GM11168 (cell line): ENCODE measurements around the gene STX16.

Experiments
- in situ Hi-C: fragments of 300-500 bp; cut with MboI; formaldehyde crosslinking; loops from one replicate; pipeline ENCODE4 v1.12.0; 2022; ENCODE audit warnings: low sequenced_read_pairs; ENCODE audit not compliant: unreplicated experiment

Gene STX16

GRCh38 chr20:58651946-58652605 lies 993 bp downstream of the STX16 start:
- in situ Hi-C loops: loop anchor here (25.0 kb wide), 1 partner anchor 415 kb away; the partner anchor contains the start of gene ANKRD60

GRCh38 chr20:58652606-58653294 lies 1.7 kb downstream of the STX16 start:
- in situ Hi-C loops: loop anchor here (25.0 kb wide), 1 partner anchor 415 kb away; the partner anchor contains the start of gene ANKRD60

DNA sequence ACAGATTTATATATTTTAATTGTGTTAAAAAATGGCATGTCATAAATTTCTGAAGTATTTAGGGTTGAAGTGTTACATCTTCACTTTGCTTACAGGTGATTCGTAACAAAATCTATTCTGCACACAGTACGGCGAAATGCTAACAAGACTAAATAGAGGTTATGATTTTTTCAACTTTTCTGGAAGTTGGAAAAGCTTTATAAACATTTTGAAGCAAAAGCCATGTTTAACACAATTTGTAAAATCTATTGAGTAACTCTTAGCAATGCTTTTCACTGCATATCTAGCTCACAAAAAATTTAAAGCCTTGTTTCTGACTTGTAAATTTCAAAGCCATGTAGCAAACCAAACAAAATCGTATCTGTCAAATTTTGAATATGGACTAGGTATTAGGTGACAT lies 3.3 kb downstream of the STX16 start:
- in situ Hi-C loops: loop anchor here (25.0 kb wide), 1 partner anchor 417 kb away; the partner anchor contains the start of gene ANKRD60

DNA sequence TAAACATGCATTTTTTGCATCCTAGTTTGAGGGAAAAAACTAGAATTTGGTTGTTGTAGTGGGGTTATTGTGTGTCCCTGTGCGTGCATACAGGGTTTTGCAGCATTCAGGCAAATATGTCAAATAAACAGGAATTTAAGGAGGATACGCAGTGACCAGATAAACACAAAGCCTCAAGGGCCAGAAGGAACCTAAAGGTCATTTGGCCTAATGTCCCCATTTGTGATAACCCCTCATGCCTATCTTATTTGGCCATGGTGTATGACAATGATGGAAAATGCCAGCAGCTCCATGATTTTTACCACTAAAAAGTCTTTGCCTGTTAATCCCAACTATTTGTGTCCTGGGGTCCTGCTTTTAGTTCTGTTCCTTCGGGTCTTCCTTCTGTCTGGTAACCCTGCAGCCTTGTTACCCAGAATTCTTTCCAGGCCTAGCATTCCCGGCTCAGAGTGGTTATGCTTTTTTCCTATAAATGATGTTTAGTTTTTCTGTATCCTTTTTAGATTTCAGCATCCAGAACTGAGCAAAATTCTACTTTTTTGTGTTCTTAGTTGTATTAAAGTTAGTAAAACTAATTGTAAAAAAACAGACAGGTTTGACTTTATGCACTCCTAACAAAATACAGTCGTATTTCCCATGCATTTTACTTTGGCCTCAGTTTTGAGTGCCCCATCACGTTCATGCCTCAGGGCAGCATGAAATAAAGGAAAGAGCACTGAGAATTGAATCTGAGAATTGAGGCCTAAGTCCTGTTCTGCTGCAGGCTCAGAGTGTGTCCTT lies 4.4 kb downstream of the STX16 start:
- in situ Hi-C loops: loop anchor here (25.0 kb wide), 1 partner anchor 418 kb away; the partner anchor contains the start of gene ANKRD60

- in situ Hi-C loops: loop anchor here (25.0 kb wide), 1 partner anchor 420 kb away; the partner anchor contains the start of gene ANKRD60
These were observed 5.7 kb downstream of the STX16 start for GRCh38 chr20:58656831-58657230.

DNA sequence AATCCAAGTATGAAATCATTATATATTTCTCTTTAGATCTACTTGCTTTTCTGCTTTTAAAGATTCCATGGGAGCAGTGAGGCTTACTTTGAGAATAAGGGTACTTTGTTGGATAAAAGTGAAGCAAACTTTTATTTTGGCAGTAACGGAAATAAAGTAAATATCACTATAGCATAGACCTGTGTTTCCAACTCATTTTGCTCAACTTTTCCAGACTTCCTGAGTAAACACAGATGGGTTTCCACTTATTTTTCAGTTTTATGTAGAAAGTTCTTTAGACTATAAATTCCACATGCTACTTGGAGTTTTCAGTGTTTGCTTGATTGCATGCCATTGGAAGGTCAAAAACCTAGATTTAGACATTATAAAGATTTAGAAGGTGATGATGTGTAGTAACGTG lies 6.2 kb downstream of the STX16 start:
- in situ Hi-C loops: loop anchor here (25.0 kb wide), 1 partner anchor 420 kb away; the partner anchor contains the start of gene ANKRD60

- in situ Hi-C loops: loop anchor here (25.0 kb wide), 1 partner anchor 421 kb away; the partner anchor contains the start of gene ANKRD60
These were observed 6.9 kb downstream of the STX16 start for GRCh38 chr20:58657986-58658385.

DNA sequence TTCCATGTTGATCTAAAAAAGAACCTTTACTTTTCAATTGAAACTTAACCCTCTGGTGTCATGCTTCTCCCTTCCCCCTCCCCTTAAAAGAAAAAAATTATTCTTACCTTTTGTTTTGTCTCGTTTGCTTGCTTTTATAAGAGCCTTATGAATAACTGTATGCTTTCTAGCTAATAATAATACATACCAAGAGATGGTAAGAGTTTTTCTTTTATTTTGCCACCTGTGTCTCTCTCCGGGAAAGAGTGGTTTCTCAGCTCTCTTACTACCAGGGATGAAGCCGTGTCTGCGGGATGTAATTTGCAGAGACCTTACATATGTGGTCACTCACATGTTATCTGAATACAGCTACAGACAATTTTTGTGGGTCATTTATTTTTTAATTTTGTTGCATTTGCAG lies 7.7 kb downstream of the STX16 start:
- in situ Hi-C loops: loop anchor here (25.0 kb wide), 1 partner anchor 421 kb away; the partner anchor contains the start of gene ANKRD60

GRCh38 chr20:58659841-58660240 lies 8.8 kb downstream of the STX16 start:
- in situ Hi-C loops: loop anchor here (25.0 kb wide), 1 partner anchor 423 kb away; the partner anchor contains the start of gene ANKRD60

DNA sequence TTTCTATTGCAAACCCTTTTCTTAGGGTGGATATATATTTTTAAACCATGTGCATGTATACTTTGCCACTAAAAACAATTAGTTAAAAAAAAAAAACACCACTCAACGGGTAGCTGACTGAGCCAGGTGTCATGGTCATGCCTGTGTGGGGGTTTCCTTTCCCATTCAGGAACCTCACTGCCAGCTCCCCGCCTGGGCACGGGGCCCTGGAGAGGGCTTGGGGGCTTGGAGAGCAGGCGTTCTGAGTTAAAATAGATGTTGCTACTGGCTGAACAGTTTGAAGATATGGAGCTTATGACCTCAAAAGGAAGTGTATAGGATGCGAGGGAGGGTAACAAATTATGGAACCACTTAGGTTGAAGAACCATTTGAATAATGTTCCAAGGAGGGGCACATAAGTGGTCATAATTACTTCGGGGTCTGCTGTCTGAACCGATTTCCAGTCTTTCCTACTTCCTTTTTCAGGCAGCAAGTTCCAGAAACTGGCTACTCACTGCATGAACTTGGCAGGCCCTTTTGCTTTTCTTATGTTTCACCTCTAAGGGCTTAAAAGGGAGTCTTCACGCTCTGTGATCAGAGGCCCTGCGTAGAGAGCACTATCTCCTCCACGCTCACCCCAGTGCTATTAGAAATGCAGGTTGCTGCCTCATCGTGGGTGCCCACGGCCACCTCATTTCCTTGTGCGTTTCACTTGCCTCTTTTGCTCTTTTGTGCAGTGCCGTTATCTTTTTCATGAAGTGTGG lies 9.9 kb downstream of the STX16 start:
- in situ Hi-C loops: loop anchor here (25.0 kb wide), 1 partner anchor 424 kb away; the partner anchor contains the start of gene ANKRD60

DNA sequence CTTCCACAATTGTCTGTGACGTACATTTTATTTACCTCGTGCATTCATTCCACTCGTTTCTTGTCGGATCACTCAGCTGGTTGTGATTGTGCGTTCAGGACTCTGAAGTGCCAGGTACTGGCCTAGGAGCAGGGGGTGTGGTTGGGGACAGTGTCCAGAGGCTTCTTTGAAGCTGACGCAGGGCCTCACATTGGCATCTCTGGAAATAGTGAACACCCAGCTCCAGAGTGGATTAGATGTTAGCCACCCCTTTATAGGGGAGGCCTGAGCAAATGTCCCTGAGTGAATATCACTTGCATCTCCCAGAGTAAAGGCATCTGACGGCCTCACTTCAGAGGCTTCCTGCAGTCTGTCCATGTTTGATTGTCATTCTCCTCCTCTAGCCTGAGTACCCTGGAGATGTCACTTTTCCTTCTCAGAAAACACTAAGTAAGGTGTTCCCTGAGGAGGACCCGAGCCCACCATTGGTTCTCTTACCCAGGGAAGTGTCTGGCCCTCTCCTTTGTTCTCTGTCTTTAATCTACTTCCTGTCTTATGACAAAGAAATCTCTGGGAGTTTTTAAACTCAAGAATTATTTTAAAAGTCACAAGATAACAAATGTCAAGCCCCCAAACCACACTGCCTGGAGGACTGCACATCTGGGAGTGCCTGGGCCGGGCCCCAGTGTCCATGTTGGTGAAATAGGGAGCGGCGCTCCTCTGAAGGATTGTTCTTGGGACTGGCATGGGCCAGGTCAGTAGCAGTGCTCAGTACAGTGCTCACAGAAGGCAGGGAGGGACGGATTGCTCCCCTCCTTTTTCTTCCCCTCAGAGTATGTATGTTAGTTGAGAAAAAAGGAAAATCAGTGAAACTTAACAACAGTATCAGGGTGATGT lies 10.8 kb downstream of the STX16 start:
- in situ Hi-C loops: loop anchor here (25.0 kb wide), 1 partner anchor 425 kb away; the partner anchor contains the start of gene ANKRD60

- in situ Hi-C loops: loop anchor here (25.0 kb wide), 1 partner anchor 427 kb away; the partner anchor contains the start of gene ANKRD60
These were observed 13.2 kb downstream of the STX16 start for GRCh38 chr20:58664331-58664730.

DNA sequence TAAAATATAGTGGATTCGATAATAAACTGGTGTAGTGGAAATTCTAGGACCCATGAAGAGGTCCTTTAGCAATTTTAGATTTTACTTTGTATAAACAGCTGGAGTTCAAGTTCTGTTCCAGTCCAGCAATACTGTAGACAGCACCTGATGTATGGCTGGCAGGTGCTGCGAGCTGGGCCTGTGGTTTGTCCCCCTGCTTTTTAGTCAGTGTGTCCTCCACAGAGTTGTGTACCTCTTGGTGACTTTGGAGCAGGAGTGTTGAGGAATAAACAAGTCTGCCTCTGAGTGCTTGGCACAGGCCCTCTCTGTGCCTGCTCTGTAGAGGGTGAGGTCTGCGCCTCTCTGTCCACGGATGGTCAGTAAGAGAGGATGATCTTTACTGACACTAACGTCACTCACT lies 13.8 kb downstream of the STX16 start:
- in situ Hi-C loops: loop anchor here (25.0 kb wide), 1 partner anchor 428 kb away; the partner anchor contains the start of gene ANKRD60

DNA sequence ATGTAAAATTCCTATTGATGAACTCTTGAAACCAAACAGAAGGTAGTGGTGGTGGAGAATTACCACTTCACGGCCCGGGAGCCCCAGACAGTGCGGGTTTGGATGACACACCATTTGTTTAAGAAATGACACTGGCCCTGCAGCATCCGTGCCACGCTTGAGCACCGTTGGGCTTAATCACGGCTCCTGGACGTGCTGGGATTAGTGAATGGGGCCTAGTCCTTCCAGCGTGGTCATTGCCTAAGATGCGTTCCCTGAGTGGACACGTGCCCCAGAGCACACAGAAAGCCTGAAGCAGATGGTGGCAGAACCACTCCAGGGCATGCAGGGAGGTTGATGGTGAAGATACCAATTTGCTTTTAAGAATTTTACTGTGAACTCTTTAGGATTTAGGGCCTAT lies 14.5 kb downstream of the STX16 start:
- in situ Hi-C loops: loop anchor here (25.0 kb wide), 1 partner anchor 428 kb away; the partner anchor contains the start of gene ANKRD60

- in situ Hi-C loops: loop anchor here (25.0 kb wide), 1 partner anchor 429 kb away; the partner anchor contains the start of gene ANKRD60
These were observed 15.6 kb downstream of the STX16 start for GRCh38 chr20:58666702-58667101.

DNA sequence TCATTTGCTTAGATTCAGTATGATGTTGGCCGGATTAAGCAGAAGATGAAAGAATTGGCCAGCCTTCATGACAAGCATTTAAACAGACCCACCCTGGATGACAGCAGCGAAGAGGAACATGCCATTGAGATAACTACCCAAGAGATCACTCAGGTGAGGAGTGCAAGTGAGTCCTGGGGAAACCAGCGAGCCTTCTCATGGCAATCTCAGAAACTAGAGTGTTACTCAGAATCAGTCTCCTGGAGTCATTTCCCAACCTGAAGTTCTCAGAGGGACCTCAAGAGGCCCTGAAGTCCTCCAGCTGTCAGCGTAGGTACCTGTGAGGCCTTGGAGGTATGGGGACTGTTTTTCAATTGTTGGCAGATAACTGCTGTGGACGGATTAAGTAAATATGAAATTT lies 16.9 kb downstream of the STX16 start:
- in situ Hi-C loops: loop anchor here (25.0 kb wide), 1 partner anchor 431 kb away; the partner anchor contains the start of gene ANKRD60

GRCh38 chr20:58668901-58669286 lies 17.8 kb downstream of the STX16 start:
- in situ Hi-C loops: loop anchor here (25.0 kb wide), 1 partner anchor 432 kb away; the partner anchor contains the start of gene ANKRD60
